ENCODE data around the gene LNP1.
"Not testable (repeated sequence)": the region's sequence is repeated elsewhere in the genome, so short reads cannot be mapped to it uniquely, and the experiment has no call there.

The LNP1 gene, protein sequence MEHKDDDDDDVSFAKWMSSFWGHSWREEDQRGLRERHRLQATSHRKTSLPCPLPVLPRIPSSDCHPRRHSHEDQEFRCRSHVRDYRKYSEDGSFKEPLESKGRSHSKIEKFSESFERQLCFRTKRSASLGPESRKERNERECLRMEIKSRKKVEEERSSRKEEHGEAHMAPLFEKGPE

DNA sequence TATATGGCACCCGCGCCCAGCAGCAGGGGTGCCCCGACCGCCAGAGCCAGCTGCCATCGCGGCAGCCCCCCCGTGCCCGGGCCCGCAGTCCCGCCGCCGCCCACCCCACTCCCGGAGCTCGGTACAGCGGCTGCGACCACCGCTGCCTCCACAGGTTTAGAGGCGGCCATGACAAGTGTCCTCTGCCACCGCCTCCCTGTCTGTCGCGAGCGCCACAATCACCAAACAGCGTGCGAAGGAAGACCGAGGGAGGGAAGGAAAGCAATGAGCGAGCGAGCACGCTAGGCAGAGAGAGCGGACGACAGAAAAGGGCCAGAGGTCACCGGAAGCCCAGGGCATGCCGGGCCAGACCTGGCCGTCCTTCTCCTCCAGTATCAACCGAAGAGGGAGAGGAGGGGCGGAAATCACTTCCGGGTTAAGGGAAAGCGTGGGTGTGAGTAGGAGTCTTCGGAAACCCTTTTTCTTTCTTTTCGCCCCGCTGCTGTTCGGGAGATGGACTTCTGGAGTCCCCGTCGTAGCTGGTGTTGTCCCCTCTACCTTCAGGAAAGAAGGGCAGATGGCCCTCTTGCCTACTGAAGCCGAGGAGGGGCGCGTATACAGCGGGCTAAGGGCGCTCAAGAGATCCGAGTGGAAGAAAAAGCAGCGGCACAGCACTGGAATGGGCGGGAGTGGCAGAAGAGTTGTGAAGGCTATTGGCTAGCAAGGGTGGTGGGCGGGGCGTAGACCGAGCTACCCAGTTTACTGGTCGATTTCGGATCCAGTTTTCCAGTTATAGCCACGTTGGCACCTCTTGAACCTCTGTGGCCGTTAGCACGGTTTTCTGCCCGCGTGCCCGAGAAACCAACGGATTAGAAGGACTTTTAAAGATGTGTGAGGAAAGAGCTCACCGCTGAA is at the start of gene LNP1, which contains the start of gene TOMM70:
Gene LNP1 (plus strand): TSS at position 760 of the 894 bp plus-strand sequence. CDS start 28,191 bp downstream, outside the sequence.
Gene TOMM70 (minus strand): TSS at position 310 of the 894 bp plus-strand sequence. CDS start 140 bp downstream, at position 170.
- peak; percentile 84 for DNase-seq

DNA sequence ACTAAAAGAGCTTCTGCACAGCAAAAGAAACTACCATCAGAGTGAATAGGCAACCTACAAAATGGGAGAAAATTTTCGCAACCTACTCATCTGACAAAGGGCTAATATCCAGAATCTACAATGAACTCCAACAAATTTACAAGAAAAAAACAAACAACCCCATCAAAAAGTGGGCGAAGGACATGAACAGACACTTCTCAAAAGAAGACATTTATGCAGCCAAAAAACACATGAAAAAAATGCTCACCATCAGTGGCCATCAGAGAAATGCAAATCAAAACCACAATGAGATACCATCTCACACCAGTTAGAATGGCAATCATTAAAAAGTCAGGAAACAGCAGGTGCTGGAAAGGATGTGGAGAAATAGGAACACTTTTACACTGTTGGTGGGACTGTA is 49.6 kb upstream of the LNP1 start:
- DNase-seq, result not testable (repeated sequence)

DNA sequence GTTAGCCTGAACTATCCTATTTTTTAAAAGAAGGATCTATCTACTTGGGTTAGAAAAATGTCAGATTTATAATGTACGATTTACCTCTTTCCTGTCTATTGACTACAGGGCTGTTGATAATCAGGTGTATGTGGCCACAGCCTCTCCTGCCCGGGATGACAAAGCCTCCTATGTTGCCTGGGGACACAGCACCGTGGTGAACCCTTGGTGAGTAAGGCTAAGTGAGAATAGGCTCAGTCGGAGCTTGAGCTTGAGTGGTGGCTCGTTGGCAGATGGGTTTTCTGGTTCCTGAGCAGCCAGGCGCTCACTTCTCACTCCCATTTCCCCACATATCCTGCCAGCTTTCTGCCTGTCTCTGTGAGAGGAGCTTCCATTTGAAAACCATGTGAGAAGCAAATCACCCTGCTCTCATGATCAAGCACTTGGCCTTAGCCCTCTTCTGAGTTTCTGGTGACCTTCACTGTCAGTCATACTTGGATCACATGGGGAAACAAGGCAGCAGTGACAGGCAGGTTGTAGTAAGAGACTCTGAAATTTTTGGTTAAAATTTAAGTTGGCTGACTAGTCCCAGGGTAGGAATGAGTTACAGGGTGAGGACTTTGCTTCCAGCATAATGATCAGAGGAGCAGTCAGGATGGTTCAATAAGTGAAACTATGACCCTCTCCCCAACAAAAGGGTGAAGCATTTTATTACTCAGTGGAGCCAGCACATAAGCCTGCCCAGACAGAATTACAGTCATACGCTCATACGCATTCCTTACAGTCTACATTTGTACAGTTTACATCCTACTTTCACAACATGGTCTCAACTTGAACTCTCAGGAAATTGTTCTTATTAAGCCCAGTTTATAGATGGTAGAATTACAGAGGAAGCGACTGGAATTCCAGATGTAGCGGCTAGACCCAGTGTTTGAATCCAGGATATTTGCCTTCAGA is 48.8 kb upstream of the LNP1 start:
- no peak for DNase-seq

DNA sequence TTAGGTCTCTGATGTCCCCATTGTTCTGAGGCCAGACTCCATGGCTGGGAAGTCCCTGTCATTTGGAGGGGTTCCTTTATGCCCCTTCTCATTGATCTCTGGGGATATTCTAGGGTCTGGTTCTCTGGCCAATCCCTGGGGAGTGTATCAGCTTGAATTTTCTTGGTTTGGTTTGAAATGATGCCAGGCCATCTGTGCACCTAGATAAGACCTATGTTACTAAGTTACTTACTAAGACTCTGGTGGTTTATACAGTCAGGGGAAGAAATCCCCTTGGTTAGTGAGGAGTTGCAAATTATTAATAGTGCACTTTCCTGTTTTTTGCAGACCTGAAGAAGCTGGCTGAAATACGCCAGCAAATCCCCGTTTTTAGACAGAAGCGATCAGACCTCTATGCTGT is 46.5 kb upstream of the LNP1 start:
- no peak for DNase-seq

DNA sequence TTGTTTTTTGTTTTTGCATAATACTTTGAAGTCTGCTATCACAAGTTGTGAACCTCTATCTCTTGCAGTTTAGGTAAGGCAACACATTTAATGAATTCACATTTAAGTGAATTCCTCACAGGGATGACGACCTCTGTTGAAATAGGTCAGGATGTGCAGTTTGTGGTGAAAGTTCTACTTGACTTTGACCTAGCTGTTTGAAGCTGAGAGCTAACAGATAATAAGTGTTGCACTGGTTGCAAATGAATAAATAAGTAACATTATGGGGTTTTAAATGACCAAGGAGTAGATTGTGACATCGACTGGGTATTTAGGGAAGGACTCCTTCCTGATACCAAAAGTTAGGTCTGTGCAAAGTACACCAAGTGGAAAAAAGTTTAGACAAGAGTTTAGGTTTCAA is 42.9 kb upstream of the LNP1 start:
- no peak for DNase-seq

DNA sequence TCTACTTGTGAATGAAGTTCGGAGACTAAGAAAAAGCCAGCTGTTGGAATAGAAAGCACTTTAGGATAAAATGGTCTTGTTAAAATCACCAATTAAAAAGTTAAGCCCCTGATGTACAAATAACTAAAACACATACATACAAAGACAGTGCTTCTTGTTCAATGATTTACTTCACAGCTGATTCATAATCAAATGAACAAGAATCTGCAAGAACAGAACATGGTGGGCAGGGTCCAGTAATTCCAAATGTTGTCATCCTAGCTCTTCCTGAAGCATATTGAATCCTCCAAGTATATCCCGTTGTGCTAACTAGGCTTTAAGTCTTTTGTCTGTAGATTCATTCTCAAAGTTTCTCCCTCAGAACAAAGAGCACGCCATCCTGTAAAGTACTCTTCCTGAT is 42.3 kb upstream of the LNP1 start:
- no peak for DNase-seq

DNA sequence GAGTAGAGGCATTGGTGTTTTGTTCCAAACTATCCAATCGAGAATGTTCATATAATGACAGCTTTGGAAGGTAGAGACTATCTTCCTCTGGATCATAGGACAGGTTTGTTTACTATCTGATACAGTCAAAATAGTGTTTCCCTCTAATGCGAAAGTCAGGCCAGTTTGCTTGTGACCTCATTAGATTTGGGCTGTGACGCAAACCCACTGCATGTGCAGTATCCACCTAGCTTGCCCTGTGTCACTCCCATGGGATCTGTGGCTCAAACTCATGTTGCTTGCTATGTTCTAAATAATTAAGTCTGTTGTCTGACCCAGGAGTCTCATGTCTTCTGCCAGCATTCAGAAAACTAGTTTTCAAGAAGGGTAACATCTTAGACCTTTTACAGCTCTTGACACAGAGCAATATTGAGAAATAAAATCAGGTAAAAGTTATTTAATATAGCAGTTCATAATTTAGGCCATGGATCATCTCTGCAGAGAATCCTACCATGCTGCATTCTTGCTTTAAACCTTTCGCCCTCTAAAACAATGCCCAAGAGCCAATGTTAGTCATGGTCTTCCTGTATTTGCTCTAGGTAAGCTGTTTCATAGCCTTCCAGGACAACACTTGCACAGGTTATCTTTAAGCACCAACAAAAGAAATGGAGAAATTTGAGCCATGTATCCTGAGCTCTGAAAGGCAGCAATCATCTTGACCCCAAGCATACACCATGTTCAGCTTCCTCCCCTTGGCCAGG is 40.4 kb upstream of the LNP1 start:
- no peak for DNase-seq

DNA sequence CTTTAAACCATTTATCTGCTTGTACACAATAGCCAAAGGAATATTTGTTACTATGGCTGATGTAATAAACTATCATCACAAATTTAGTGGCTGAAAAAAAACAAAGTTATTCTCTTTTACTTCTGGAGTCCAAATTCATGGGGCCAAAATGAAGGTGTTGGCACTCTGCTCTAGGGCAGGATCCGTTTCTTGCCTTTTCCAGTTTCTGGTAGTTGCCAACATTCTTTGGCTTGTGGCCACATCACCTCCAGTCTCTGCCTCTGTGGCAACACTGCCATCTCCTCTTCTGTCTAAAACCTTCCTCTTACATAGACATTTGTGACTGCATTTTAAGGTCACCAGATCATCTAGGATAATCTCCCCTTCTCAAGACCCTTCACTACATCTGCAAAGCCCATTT is 39.4 kb upstream of the LNP1 start:
- no peak for DNase-seq

DNA sequence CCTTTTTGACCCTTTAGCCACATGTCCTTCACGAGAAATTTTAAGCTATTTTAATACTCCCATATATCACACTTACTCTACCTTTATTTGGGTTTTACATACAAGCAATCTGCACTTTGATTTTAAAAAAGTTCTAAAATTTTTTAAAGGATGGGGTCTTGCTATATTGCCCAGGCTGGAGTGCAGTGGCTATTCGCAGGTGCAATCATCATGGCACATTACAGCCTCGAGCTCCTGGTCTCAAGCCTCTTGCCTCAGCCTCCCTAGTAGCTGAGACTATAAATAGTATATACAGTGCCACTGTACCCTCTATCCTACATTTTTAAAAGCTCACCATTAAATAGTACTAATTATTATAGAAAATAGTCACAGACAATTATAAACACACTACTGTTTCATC is 36.9 kb upstream of the LNP1 start:
- DNase-seq, result no peak

DNA sequence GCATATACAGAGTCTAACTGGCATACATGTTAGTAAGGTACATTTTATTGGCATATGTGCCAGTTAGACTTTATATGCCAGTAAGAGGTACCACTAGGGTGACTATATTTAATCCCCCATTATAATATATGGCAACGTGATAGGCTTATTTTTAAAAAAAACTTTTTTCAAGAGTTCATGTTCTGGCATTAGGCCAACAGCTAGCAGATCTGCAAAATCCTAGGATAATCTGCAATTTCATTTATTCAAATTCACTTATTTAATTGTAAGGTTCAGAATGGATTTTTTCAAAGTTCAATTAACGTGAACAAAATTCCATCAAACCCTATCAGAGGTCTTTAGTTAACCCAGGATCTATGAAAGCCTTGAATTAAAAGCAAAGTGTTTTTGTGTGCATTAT is 34.9 kb upstream of the LNP1 start:
- no peak for DNase-seq

DNA sequence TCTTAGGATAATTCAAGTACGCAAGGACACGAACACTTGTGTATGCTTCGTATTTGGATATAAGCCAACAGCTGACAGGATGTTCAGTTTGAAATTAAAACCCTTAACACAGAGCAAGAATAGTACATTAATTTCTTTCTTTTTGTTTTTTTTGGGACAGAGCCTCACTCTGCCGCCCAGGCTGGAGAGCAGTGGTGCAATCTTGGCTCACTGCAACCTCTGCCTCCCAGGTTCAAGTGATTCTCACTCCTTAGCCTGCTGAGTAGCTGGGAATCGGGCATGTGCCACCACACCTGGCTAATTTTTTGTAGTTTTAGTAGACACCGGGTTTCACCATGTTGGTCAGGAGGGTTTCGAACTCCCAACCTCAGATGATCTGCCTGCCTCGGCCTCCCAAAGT is 32.9 kb upstream of the LNP1 start:
- DNase-seq, result no peak

DNA sequence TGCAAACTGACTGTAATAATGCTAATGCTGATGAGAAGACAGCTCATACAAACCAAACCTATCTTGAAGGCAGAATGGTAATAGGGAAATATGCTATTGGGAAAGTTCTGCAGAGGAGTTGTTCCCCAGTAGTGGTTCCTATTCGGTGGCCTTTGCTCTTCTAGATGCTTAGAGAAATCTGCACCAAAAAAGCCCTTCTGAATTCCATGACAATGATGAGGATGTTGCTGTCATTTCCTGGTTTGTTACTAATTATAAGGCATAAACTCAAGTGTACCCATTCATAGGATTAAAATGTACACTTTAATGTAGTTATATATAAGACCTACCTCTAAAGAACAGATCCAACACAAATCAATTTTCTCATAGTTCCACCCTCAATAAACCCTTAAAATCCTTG is 30.6 kb upstream of the LNP1 start:
- no peak for DNase-seq

DNA sequence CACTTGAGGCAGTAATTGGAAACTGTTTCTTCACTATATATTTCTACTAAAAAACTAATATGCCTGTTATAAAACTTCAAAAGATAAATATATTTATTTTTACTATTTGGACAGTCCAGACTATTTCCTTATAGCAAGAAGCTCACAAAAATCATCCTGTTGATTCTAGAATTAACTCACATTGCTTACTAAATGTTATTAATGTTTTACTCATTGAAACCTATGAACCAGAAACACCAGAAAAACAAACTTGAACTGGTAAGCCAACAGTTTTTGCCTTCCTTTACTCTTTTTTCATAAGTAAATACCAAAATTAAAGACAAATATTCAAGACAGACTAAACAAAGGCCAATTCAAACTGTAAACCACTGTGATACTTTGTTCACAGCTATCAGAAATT is 26.8 kb upstream of the LNP1 start:
- no peak for DNase-seq

DNA sequence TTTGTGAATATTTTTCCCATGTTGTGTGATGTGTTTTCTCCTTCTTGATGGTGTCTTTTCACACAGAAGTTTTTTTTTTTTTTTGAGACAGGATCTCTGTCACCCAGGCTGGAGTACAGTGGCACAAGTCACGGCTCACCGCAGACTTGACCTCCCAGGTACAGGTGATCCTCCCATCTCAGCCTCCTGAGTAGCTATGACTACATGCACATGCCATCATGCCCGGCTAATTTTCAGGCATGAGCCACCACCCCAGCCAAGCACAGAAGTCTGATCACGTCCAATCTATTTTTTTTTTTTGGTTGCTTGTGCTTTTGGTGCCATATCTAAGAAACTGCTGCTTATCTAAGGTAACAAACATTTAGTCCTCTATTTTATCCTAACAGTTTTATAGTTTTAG is 25.0 kb upstream of the LNP1 start:
- DNase-seq, result no peak

DNA sequence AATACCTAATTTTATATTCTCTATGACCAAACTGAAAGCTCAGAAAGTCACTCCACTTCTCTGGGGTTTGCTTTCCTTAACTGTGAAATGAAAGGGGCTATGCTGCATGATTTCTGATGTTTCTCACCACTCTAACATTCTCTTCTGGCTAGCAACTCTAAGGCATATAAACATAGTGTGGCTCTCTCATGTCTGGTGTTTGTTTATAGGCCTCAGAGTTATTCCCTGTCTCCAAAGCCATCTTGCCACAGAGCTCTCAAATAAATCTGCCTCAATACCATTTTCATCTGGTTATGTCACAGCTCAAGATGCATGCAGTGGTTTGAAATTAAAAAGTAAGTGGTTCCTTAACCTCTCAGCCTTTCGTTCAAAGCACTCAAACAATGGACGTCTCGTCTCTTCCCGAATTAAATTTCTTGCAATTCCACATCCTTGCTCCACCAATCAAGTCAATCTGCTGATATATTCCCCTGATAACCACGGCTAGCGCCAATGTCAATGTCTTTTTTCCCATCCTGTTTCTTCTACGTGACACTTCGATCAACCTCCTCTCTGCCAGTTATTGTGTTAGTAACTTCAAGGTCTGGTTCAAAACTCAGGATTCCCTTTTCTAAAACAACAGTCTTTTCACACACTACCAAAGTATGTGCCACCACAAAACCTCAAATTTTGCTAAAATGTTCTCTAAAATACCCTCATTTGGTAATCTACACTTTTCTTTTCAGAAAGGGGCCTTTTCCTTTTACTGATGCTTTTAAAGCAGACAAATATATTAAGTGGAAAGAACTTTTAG is 16.4 kb upstream of the LNP1 start:
- DNase-seq, result no peak

DNA sequence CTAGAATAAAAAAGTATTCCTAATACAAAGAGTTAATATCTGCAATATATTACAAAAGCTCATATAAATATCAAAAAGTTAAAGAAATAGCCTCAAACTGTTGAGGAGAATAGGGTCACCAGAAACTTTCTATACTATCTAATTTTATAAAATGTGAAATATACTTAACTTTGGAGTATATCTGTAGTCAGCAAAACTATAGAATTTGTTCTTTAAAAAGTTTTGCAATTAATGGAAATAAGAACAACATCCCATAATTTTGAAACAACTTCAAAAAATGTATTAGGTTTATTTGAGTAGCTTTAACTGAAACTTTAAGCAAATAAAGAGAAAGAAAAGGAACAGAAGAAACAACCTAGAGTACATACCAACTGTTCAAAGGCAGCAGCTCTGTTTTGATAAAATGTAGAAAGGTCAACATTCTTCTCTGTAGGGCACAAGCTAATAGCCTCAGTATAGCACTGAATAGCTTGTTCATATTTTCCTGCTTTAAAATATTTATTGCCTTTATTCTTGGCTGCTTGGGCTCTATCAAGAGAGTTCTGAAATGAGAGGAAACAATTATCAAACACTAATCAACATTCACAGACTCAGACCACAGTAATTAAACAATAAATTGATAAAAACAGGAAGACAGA is 14.8 kb upstream of the LNP1 start:
- no peak for DNase-seq

DNA sequence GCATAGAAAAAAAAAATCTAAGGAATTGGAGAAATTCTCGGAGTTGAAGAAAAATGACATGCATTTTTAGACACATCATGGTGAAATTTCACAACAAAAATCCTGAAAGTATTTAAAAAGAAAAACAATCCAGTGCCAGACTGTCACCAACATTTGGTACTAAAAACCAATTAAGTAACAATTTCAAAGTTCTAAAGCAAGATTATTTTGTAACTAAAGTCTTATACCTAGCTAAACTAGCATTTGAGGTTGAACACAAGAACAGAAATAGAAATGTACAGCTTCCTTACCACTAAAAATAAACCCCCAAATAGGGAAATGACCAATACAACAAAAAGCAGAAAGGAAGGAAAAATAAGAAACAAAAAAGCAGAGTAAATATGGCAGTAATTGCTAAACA is 12.3 kb upstream of the LNP1 start:
- DNase-seq, result no peak

DNA sequence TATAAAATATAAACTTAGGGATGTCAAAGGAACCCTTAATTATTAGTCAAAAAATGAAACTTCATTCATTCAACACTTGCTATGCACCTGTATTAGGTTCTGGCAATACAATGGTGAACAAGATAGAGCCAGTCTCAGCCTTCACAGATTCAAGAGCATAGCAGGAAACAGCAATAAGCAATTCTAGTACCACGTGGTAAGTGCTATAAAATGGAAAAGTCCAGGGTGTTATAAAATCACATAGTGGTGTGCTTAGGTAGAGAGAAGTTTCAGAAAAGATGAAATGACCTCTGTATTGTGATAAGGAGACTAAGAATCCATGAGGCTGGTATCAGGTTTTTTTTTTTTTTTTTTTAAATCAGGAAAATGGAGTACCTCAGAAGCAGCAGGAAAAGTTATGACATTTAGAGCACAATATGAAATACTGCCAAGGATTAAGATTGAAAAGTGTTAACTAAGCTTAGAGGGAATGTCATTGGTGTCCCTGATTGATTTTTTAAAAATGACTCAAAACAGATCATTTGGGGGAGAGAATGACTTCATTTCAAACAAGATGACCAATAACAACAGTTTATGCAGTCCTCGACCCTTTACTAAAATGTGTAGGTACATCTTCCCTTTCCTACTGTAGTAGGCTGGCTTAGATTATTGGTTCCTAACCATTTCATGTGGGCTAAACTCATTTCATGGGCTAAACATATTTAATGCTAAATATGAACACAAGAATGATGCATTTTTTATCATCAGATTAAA is 5.5 kb upstream of the LNP1 start:
- DNase-seq, result no peak

DNA sequence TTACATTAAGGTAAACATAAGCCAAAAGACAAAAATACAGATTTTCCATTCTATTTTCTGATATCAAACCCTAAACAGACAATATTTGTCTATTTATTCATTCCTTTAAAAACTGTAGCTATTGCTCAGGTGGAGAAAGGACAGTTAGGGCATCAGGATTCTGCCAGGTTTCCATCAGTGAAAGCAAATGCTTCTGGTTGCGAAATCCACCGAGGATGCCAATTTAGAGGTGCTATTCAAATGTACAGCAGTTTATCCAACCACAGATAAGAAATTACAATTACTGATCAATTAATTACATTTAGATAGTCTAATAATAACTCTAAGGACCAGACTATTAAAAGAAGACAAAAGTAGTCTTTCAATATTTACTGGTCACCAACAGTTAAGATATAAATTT is 4.4 kb upstream of the LNP1 start:
- DNase-seq, result no peak

DNA sequence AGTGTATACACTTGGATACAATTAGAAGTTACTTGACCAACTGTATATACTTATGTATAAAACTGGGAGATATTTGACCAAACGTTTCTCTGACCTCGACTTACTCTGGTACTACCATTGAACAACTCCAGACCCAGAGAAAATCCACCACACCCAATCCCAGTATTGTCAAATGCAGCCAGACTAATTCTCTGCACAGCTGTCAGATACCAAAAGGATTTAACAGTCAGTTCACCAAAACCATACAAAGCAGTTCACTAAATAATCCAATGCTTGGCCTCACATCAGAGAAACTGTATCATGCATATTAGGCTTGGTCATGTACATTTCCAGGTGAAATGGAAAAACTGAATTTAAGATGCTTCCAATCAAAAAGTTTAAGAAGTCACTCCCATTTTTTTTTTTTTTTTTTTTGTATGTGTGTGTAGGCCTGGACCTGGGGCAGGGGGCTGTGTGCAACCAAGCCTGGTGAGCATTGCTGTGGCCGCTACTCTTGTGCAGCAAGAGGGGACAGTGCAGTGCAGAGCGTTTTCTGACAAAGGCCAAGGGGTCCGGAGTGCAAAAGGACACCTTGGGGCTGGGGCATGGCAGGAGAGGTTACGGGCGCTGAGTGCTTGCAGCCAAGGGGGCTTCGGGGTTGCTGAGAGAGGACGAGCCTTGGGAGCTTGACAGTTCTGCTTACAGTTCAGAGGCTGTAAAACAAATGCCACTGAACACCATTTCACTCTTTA is 1.8 kb upstream of the LNP1 start:
- no peak for DNase-seq
